GM19395 (cell line): Measurements from ENCODE around the gene RAB25.
"Not testable (repeated sequence)": the region's sequence is repeated elsewhere in the genome, so short reads cannot be mapped to it uniquely, and the experiment has no call there.

Source experiments
- ATAC-seq: cut with Tn5 transposase; IDR thresholded peaks from one replicate; pipeline ENCODE4 v1.9.1; 2021; ENCODE audit warnings: mild to moderate bottlenecking, moderate library complexity; ENCODE audit not compliant: unreplicated experiment

The RAB25 gene

DNA sequence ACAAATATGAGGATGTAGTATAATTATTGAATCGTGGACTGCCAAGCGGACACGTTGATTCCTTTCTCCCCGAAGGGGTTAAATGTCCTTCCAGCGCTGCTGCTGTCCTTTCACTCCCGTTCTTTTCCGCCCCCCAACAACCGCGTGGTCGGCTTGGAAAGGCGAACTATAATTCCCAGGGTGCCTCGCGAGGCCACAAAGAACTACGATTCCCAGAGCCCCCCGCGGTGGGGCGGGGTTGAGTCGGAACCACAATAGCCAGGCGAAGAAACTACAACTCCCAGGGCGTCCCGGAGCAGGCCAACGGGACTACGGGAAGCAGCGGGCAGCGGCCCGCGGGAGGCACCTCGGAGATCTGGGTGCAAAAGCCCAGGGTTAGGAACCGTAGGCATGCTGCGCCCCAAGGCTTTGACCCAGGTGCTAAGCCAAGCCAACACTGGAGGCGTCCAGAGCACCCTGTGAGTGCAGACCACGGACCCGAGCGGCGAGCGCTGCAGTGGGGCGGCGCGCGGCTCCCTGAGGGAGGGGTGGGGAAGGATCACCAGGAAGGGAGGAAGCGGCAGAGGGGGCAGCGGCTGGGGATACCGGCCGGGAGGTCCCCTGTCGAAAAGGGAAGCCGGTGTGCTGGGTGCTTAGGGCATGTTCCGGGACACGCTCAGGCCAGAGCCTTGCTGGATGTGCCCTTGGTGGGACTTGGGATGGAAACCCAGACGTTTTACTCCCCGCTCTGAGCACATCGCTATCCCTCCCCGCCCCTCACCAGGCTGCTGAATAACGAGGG, 6.3 kb upstream of the RAB25 start, which contains the start of gene LAMTOR2:
Gene LAMTOR2, plus strand, starts transcription at position 283 of the 781 bp plus-strand sequence. Its CDS starts 108 bp downstream, at position 391.
- ATAC-seq = peak; percentile 79

DNA sequence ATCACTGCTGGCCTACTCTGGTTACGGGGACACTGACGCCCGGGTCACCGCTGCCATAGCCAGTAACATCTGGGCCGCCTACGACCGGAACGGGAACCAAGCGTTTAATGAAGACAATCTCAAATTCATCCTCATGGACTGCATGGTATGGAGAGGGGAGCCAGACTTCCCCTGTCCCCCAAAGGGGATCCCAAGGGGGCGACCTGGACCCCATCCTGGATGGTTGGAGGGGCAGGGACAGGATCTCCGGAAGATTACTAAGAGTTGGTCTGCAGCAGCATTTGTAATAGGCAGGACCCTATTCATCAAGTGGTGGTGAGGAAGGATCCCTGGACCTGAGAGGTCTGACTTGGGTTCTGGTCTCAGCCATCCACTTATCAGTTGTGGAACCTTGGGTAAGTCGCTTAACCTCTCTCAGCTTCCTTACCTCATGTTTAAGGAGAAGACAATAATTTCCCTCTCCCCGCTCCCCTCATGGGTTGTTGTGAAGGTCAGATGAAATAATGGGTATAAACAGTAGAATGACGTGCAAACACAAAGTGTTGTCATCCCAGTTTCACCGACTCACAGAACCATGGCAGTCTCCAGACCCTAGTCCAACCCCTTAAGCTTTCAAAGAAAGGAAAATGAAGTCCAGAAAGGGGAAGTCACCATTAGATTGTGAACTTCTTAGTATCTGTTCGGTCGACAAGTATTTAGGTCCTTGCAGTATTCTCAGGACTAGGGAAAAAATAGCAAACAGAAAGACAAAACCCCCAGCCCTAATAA, 5.5 kb upstream of the RAB25 start:
- ATAC-seq = no peak

- ATAC-seq = no peak
Measured at GRCh38 chr1:156056326-156056849, 4.6 kb upstream of the RAB25 start.

DNA sequence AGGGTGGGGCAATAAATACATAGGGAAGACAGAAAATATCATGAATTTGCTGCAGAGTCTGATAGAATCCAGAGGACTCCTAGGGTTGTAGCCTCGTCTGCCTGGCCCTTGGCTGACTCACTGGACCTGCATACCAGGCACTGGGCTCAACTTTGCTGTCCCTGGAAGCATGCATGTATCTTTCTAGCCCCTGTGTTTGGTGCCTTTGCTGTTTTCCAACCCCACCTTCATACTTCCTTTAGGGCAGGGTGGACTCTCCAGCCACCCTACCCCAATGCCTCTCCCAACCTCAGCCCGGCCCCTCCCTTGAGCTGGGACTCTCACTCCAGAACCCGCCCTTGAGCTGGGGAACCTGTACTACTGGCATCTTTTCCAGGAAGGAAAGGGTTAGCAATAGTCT, 1.2 kb downstream of the RAB25 start:
- ATAC-seq = no peak

GRCh38 chr1:156063997-156064285, 3.0 kb downstream of the RAB25 start:
- no peak for ATAC-seq

GRCh38 chr1:156064615-156065014, 3.7 kb downstream of the RAB25 start:
- ATAC-seq = no peak

DNA sequence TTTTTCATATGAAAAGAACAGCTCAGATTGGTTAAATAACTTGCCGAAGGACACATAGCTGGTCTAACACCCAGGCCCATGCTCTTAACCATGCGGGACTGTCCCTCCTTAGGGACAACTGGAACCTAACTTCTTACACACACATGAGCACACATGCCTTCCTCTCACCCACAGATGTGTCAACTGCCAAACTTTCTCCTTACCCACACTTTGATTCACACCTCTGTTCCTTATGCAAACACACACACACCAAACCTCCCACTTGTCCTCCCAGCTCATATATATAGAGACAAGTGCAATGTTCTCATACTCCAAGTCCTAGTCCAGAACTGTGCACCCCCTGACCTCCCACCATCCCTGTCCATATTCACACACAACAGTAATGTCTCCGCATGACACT, 4.3 kb downstream of the RAB25 start:
- ATAC-seq = no peak

- no peak for ATAC-seq
Measured at GRCh38 chr1:156065871-156066270, 4.9 kb downstream of the RAB25 start.

DNA sequence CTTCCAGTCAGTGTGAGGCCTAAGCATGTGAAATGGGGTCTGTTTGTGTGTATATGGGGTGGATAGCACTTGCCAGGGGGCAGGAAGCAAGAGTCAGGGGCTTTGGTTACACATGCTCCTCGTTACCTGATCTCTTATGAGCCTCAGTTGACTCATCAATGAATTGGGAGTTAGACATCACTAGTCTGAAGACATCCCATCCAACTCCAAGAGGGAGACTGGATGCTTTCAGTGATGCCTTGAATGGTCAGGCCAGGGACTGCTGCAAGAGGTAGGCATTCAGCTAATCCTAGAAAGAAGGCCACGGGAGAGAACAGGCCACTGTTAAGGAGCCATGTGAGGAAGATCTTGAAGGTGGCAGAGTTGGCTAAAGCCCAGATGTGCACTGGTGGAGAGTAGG, 6.3 kb downstream of the RAB25 start:
- ATAC-seq = no peak

- ATAC-seq = no peak
Measured at GRCh38 chr1:156069490-156070455, 8.8 kb downstream of the RAB25 start.

GRCh38 chr1:156070548-156070947, 9.6 kb downstream of the RAB25 start:
- no peak for ATAC-seq

GRCh38 chr1:156071332-156071816, 10.4 kb downstream of the RAB25 start:
- ATAC-seq = not testable (repeated sequence)

- no peak for ATAC-seq
Measured at GRCh38 chr1:156072251-156072650, 11.3 kb downstream of the RAB25 start.

DNA sequence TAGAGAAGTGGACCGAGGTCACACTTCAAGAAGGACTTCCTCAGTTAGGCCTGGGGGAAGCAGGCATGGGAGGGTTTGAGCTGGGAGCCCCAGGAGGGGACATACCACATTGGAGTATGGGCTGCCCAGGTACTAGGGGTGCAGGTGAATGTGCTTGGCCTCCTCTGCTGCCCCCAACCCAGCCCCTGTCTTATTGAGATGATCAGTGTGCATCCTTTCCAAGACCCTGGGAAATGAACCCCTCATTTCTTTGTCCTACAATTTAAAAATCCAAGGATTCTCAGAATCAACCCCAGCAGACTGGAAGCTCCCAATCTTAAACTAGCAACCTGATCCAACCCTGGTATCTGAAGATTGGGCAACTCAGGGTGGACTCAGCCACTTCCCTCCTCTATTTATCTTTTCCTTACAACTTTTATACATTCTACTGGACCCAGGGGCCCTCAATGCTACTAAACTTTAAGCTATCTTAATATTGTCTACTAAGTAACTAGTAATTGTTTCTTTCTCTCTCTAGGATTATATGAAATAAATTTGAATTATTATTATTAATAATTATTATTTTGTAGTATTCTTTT, 12.2 kb downstream of the RAB25 start:
- no peak for ATAC-seq

GRCh38 chr1:156073740-156074139, 12.8 kb downstream of the RAB25 start:
- no peak for ATAC-seq

DNA sequence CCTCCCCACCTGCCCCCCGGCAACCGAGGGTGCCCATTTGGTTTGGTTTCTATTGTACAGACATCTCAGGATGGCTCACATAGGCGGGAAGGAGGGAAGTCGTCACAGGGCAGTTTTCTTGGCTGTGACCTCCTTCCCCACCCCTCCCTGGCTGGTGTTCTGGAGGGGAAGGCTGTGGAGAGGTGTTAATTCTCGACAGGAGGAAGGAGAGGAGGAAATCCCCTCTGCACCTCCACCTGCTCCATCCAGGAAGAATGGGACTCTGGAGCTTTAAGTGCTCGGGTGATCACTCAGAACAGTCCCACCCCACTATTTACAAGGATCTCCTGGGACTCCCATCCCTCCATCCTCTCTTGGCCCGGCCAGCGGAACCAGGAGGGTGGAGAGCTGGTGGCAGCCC, 13.7 kb downstream of the RAB25 start:
- ATAC-seq = no peak

- no peak for ATAC-seq
Measured at GRCh38 chr1:156075162-156075561, 14.2 kb downstream of the RAB25 start.

DNA sequence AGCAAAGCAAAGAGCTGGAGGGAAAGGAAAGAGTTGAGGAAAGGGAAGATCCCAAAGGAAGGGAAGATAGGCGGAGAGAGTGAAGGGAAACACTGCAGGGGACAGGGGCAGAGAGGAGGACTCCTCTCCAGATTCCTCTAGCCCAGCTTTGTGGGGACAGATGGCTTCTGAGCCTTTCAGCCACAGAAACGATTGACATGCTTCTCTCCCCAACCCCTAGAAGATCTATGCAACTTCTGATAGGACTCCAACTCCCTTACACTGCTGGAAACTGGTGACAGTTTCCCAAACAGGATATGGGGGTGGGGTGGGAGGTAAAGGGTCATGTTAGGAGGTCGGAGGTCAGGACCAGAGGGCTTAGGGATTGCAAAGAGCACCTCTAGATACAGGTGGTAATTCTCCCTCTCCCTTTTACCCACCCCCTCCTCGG, 14.8 kb downstream of the RAB25 start:
- no peak for ATAC-seq

- ATAC-seq = peak; percentile 49
Measured at GRCh38 chr1:156076609-156077429, 15.9 kb downstream of the RAB25 start.

DNA sequence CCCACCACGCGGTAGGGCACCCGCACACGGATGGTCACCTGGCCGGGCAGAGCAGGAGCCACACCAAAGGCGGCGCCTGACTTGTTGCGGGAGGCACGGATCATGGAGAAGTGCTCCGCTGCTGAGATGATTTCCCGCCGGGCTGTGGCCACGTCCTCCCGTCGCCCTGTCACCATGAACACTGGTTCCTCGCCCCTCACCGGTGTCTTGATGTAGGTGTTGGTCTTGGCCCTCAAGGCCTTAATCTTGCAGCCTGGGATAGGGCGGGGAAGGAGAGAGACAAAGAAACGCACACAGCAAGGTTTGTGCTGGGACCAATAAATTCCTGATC, 16.4 kb downstream of the RAB25 start:
- no peak for ATAC-seq
